ENCODE measurements around the gene RRAS.

Gene RRAS

DNA sequence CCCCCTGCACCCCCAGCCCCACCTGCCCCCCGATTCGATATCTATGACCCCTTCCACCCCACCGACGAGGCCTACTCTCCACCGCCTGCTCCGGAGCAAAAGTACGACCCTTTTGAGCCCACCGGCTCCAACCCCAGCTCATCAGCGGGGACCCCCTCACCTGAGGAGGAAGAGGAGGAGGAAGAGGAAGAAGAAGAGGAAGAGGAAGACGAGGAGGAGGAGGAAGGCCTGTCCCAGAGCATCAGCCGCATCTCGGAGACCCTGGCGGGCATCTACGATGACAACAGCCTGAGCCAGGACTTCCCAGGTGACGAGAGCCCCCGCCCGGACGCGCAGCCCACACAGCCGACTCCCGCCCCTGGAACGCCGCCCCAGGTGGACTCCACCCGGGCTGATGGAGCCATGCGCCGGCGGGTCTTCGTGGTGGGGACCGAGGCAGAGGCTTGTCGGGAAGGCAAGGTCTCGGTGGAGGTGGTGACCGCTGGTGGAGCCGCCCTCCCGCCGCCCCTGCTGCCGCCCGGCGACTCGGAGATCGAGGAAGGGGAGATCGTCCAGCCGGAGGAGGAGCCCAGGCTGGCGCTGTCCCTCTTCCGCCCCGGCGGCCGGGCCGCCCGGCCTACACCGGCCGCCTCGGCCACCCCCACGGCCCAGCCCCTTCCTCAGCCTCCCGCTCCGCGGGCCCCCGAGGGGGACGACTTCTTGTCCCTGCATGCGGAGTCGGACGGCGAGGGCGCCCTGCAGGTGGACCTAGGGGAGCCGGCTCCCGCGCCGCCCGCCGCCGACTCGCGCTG is 11.3 kb upstream of the RRAS start:
- TF ChIP-seq, protein P1, sequence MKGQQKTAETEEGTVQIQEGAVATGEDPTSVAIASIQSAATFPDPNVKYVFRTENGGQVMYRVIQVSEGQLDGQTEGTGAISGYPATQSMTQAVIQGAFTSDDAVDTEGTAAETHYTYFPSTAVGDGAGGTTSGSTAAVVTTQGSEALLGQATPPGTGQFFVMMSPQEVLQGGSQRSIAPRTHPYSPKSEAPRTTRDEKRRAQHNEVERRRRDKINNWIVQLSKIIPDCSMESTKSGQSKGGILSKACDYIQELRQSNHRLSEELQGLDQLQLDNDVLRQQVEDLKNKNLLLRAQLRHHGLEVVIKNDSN (IDR thresholded peaks at IDR 0.05): no peak
- TF ChIP-seq CEBPB (IDR thresholded peaks at IDR 0.05): no peak
- TF ChIP-seq ZBTB7A (IDR thresholded peaks at IDR 0.05; ENCODE audit: low read depth): no peak
- no peak for TF ChIP-seq TCF12 (IDR thresholded peaks at IDR 0.05; ENCODE audit: low read depth)
- no peak for TF ChIP-seq EGR1 (IDR thresholded peaks at IDR 0.05)
- TF ChIP-seq, protein P2, sequence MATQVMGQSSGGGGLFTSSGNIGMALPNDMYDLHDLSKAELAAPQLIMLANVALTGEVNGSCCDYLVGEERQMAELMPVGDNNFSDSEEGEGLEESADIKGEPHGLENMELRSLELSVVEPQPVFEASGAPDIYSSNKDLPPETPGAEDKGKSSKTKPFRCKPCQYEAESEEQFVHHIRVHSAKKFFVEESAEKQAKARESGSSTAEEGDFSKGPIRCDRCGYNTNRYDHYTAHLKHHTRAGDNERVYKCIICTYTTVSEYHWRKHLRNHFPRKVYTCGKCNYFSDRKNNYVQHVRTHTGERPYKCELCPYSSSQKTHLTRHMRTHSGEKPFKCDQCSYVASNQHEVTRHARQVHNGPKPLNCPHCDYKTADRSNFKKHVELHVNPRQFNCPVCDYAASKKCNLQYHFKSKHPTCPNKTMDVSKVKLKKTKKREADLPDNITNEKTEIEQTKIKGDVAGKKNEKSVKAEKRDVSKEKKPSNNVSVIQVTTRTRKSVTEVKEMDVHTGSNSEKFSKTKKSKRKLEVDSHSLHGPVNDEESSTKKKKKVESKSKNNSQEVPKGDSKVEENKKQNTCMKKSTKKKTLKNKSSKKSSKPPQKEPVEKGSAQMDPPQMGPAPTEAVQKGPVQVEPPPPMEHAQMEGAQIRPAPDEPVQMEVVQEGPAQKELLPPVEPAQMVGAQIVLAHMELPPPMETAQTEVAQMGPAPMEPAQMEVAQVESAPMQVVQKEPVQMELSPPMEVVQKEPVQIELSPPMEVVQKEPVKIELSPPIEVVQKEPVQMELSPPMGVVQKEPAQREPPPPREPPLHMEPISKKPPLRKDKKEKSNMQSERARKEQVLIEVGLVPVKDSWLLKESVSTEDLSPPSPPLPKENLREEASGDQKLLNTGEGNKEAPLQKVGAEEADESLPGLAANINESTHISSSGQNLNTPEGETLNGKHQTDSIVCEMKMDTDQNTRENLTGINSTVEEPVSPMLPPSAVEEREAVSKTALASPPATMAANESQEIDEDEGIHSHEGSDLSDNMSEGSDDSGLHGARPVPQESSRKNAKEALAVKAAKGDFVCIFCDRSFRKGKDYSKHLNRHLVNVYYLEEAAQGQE (IDR thresholded peaks at IDR 0.05; ENCODE audit: low read depth): no peak
- TF ChIP-seq TAF1 (IDR thresholded peaks at IDR 0.05; ENCODE audit: low read depth): no peak
- no peak for TF ChIP-seq TEAD4 (IDR thresholded peaks at IDR 0.05)
- no peak for TF ChIP-seq CREB1 (IDR thresholded peaks at IDR 0.05; ENCODE audit: low read depth)
- TF ChIP-seq NFIC (IDR thresholded peaks at IDR 0.05): no peak
- TF ChIP-seq, protein P3, sequence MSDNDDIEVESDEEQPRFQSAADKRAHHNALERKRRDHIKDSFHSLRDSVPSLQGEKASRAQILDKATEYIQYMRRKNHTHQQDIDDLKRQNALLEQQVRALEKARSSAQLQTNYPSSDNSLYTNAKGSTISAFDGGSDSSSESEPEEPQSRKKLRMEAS (IDR thresholded peaks at IDR 0.05): no peak
- TF ChIP-seq EP300 (IDR thresholded peaks at IDR 0.05; ENCODE audit: borderline replicate concordance): no peak
- no peak for TF ChIP-seq YY1 (IDR thresholded peaks at IDR 0.05; ENCODE audit: low read depth)
- no peak for TF ChIP-seq RAD21 (IDR thresholded peaks at IDR 0.05; ENCODE audit: low read depth)
- no peak for TF ChIP-seq FOXM1 (IDR thresholded peaks at IDR 0.05; ENCODE audit: borderline replicate concordance, low read depth)

DNA sequence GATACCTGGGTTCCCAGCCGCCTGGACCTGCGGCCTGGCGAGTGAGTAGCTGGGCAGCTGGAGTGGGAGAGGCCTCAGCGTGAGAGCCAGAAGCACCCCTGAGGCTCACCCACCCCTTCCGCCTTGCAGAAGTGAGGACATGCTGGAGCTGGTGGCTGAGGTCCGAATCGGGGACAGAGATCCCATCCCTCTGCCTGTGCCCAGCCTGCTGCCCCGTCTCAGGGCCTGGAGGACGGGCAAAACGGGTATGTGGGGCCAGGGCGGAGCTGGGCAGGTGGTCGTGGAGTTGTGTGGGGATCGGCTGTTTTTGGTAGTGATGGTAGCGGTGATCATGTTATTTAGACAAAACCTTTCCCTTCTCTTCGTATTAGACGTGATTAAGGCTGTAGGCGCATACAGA is 6.6 kb upstream of the RRAS start:
- TF ChIP-seq CREB1 (IDR thresholded peaks at IDR 0.05; ENCODE audit: low read depth) (no peak), CEBPB (IDR thresholded peaks at IDR 0.05) (no peak), EGR1 (IDR thresholded peaks at IDR 0.05) (no peak), YY1 (IDR thresholded peaks at IDR 0.05; ENCODE audit: low read depth) (no peak), ZBTB7A (IDR thresholded peaks at IDR 0.05; ENCODE audit: low read depth) (no peak), RAD21 (IDR thresholded peaks at IDR 0.05; ENCODE audit: low read depth) (no peak), TEAD4 (IDR thresholded peaks at IDR 0.05) (no peak), TCF12 (IDR thresholded peaks at IDR 0.05; ENCODE audit: low read depth) (no peak), FOXM1 (IDR thresholded peaks at IDR 0.05; ENCODE audit: borderline replicate concordance, low read depth) (no peak), NFIC (IDR thresholded peaks at IDR 0.05) (no peak), EP300 (IDR thresholded peaks at IDR 0.05; ENCODE audit: borderline replicate concordance) (no peak), TAF1 (IDR thresholded peaks at IDR 0.05; ENCODE audit: low read depth) (no peak)
- TF ChIP-seq, protein P3 (IDR thresholded peaks at IDR 0.05): no peak
- TF ChIP-seq, protein P2 (IDR thresholded peaks at IDR 0.05; ENCODE audit: low read depth): no peak
- TF ChIP-seq, protein P1 (IDR thresholded peaks at IDR 0.05): no peak

DNA sequence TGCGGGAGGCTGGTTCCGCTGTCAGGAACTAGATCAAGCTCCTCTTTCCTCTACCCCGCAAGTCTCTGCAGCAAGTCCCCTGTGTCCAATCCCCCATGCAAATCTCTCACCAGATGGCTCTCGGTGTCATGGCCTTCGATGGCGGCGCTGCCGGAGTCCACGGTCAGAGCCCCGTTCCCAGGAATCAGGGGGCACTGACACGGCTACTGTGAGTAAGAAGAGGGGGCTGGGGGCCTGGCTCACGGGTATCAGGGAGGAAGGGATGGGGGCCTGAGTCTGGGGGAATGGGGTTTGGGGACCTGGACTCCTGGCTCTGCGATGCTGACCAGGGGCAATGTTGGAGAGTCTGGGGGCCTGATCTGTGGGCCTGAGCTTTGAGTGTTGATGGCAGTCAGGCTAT is 6.1 kb upstream of the RRAS start:
- TF ChIP-seq ZBTB7A (IDR thresholded peaks at IDR 0.05; ENCODE audit: low read depth) (no peak), CEBPB (IDR thresholded peaks at IDR 0.05) (no peak), NFIC (IDR thresholded peaks at IDR 0.05) (no peak), RAD21 (IDR thresholded peaks at IDR 0.05; ENCODE audit: low read depth) (no peak), YY1 (IDR thresholded peaks at IDR 0.05; ENCODE audit: low read depth) (no peak), EP300 (IDR thresholded peaks at IDR 0.05; ENCODE audit: borderline replicate concordance) (no peak), TCF12 (IDR thresholded peaks at IDR 0.05; ENCODE audit: low read depth) (no peak), FOXM1 (IDR thresholded peaks at IDR 0.05; ENCODE audit: borderline replicate concordance, low read depth) (no peak), TEAD4 (IDR thresholded peaks at IDR 0.05) (no peak), TAF1 (IDR thresholded peaks at IDR 0.05; ENCODE audit: low read depth) (no peak), EGR1 (IDR thresholded peaks at IDR 0.05) (no peak), CREB1 (IDR thresholded peaks at IDR 0.05; ENCODE audit: low read depth) (no peak)
- TF ChIP-seq, protein P2 (IDR thresholded peaks at IDR 0.05; ENCODE audit: low read depth): no peak
- TF ChIP-seq, protein P1 (IDR thresholded peaks at IDR 0.05): no peak
- TF ChIP-seq, protein P3 (IDR thresholded peaks at IDR 0.05): no peak

Measured in Ishikawa (cell line).